IMR-90 (cell line): ENCODE data around the gene USP32. TPM values are rescaled to one million over a fixed set of nuclear protein-coding genes. Genes with fewer than 3 reads are reported as not detected.

Source experiments
- ATAC-seq: fragments of 200-7000 bp; cut with Tn5 transposase; 2 replicates; pipeline ENCODE4 v1.9.1; 2020; ENCODE audit warnings: low read depth, mild to moderate bottlenecking, moderate library complexity
- BruUV-seq: library from RNA; stranded (reverse); fragments of 400-500 nt; replicated peaks from 2 replicates; lab custom pipeline; 2021; lab: Mats Ljungman, UMichigan
- CTCF ChIA-PET: fragments of 300-600 bp; formaldehyde crosslinking; extraction: SDS; loops from one replicate; lab custom pipeline; 2021; ENCODE audit warnings: antibody characterized with exemption; lab: Yijun Ruan, JAX
- POLR2A ChIA-PET: fragments of 300-600 bp; sonication (Branson Sonifier 250); formaldehyde crosslinking; loops from one replicate; lab custom pipeline; 2022; ENCODE audit warnings: antibody characterized with exemption; ENCODE audit not compliant: unreplicated experiment; lab: Charles Lee
- DNase-seq: peaks from one replicate; pipeline ENCODE4 v3.0.0; 2013
- H2AFZ ChIP-seq: replicated peaks from 2 replicates; pipeline ENCODE3; 2013; ENCODE audit warnings: low read length, mild to moderate bottlenecking; ENCODE audit not compliant: poor library complexity
- H2AK5ac ChIP-seq: 2 replicates; pipeline ENCODE4 v1.6.1; 2013; ENCODE audit warnings: low read depth, low read length, inconsistent platforms
- H2AK9ac ChIP-seq: replicated peaks from 2 replicates; pipeline ENCODE3; 2013; ENCODE audit warnings: mild to moderate bottlenecking, low read depth, low read length, moderate library complexity; ENCODE audit not compliant: poor library complexity
- H2BK120ac ChIP-seq: 2 replicates; pipeline ENCODE4 v1.6.1; 2013; ENCODE audit warnings: low read depth, low read length, inconsistent platforms
- H2BK15ac ChIP-seq: 3 replicates; pipeline ENCODE4 v1.6.1; 2013; ENCODE audit warnings: low read depth, low read length, inconsistent platforms
- H2BK20ac ChIP-seq: 2 replicates; pipeline ENCODE4 v1.6.1; 2013; ENCODE audit warnings: low read depth, mild to moderate bottlenecking, inconsistent platforms, low read length, moderate library complexity
- H2BK5ac ChIP-seq: 2 replicates; pipeline ENCODE4 v1.6.1; 2013; ENCODE audit warnings: mild to moderate bottlenecking, low read depth, low read length, inconsistent platforms; ENCODE audit not compliant: poor library complexity, severe bottlenecking
- H3K14ac ChIP-seq: replicated peaks from 2 replicates; pipeline ENCODE4 v1.6.1; 2013; ENCODE audit warnings: low read depth, low read length, inconsistent platforms
- H3K18ac ChIP-seq: 2 replicates; pipeline ENCODE4 v1.6.1; 2013; ENCODE audit warnings: low read depth, low read length, control low read depth
- H3K23ac ChIP-seq: 2 replicates; pipeline ENCODE4 v1.6.1; 2013; ENCODE audit warnings: low read depth, low read length, inconsistent platforms
- H3K27ac ChIP-seq: 2 replicates; pipeline ENCODE4 v1.5.1; 2013; ENCODE audit warnings: mild to moderate bottlenecking, control low read depth, low read length; ENCODE audit not compliant: insufficient read depth
- H3K27me3 ChIP-seq: 2 replicates; pipeline ENCODE4 v1.6.1; 2013; ENCODE audit warnings: low read length; ENCODE audit not compliant: control insufficient read depth, insufficient read depth
- H3K36me3 ChIP-seq: 2 replicates; pipeline ENCODE4 v1.6.1; 2013; ENCODE audit warnings: low read length, mixed read lengths; ENCODE audit not compliant: control insufficient read depth, insufficient read depth
- H3K4ac ChIP-seq: 2 replicates; pipeline ENCODE4 v1.6.1; 2013; ENCODE audit warnings: low read depth, low read length, inconsistent platforms
- H3K4me1 ChIP-seq: 2 replicates; pipeline ENCODE4 v1.6.1; 2013; ENCODE audit warnings: low read length, mixed read lengths; ENCODE audit not compliant: control insufficient read depth, insufficient read depth
- H3K4me2 ChIP-seq: 2 replicates; pipeline ENCODE4 v1.6.1; 2013; ENCODE audit warnings: low read depth, mild to moderate bottlenecking, control low read depth, low read length, moderate library complexity
- H3K4me3 ChIP-seq: 2 replicates; pipeline ENCODE4 v1.5.1; 2013; ENCODE audit warnings: low read depth, mild to moderate bottlenecking, control low read depth, low read length, moderate library complexity; ENCODE audit not compliant: insufficient read depth
- H3K56ac ChIP-seq: 2 replicates; pipeline ENCODE4 v1.6.1; 2013; ENCODE audit warnings: low read length, inconsistent platforms; ENCODE audit not compliant: insufficient read depth; ENCODE audit errors: extremely low read depth
- H3K79me1 ChIP-seq, 2 experiments: 2 replicates each; pipeline ENCODE4 v1.6.1; 2013; ENCODE audit warnings: low read length in 2 of 2, inconsistent platforms in 1 of 2, low read depth in 1 of 2
- H3K9ac ChIP-seq: 2 replicates; pipeline ENCODE4 v1.6.1; 2013; ENCODE audit warnings: low read depth, low read length, control low read depth
- H3K9me1 ChIP-seq: 2 replicates; pipeline ENCODE4 v1.6.1; 2013; ENCODE audit warnings: low read length, inconsistent platforms; ENCODE audit not compliant: insufficient read depth
- H3K9me3 ChIP-seq: 2 replicates; pipeline ENCODE4 v1.6.1; 2013; ENCODE audit warnings: low read length; ENCODE audit not compliant: control insufficient read depth, insufficient read depth
- H4K20me1 ChIP-seq: 2 replicates; pipeline ENCODE4 v1.6.1; 2013; ENCODE audit warnings: low read length, inconsistent platforms; ENCODE audit not compliant: insufficient read depth
- H4K5ac ChIP-seq: 2 replicates; pipeline ENCODE4 v1.6.1; 2013; ENCODE audit warnings: mild to moderate bottlenecking, low read depth, low read length, control low read depth
- H4K8ac ChIP-seq, 2 experiments: 2 replicates each; pipeline ENCODE4 v1.6.1; 2013; ENCODE audit warnings: low read depth in 2 of 2, low read length in 2 of 2, control low read depth in 1 of 2, inconsistent platforms in 1 of 2
- H4K91ac ChIP-seq: 2 replicates; pipeline ENCODE4 v1.6.1; 2013; ENCODE audit warnings: low read depth, low read length, inconsistent platforms; ENCODE audit not compliant: insufficient read depth
- BHLHE40 ChIP-seq: fragments of 150-350 bp; IDR thresholded peaks from 2 replicates; pipeline ENCODE4 v1.6.1; 2016; ENCODE audit warnings: mild to moderate bottlenecking, low read depth, low read length
- RAD21 ChIP-seq: IDR thresholded peaks from 2 replicates; pipeline ENCODE4 v1.6.1; 2012; ENCODE audit warnings: low read length, improper control_type of control experiment
- WGBS, 2 experiments: methylation state at CpG; one replicate each; pipeline versions ENCODE4 v1.1.5 to v1.1.7; 2013; ENCODE audit warnings: missing lambda C conversion rate in 2 of 2; ENCODE audit not compliant: insufficient read length in 1 of 2; ENCODE audit errors: extremely low coverage in 2 of 2; 5-methylcytosine and 5-hydroxymethylcytosine counted together
- dilution Hi-C: fragments of 300-500 bp; cut with HindIII; formaldehyde crosslinking; loops from one replicate; pipeline ENCODE4 v1.14.3; 2018; ENCODE audit warnings: low sequenced_read_pairs; ENCODE audit not compliant: unreplicated experiment
- in situ Hi-C: fragments of 300-500 bp; cut with MboI; formaldehyde crosslinking; loops from 3 replicates; pipeline ENCODE4 v1.14.3; 2019; ENCODE audit warnings: low sequenced_read_pairs, inconsistent platforms, mixed read lengths
- intact Hi-C: fragments of 100-400 bp; cut with micrococcal nuclease; formaldehyde crosslinking; loops from 2 replicates; pipeline ENCODE4 v1.10.0; 2022
- polyA plus RNA-seq, 3 experiments: library from polyadenylated mRNA; depleted of rRNA; stranded (reverse); fragments of >200 nt; gene quantifications; 2 replicates each; pipeline ENCODE4 v1.2.3, GENCODE V29; 2012; ENCODE audit warnings: low replicate concordance in 1 of 3
- total RNA-seq: library from RNA; depleted of rRNA; stranded (reverse); fragments of >200 nt; gene quantifications from 2 replicates; pipeline ENCODE4 v1.2.3, GENCODE V29; 2012

The USP32 gene
- total and polyA plus RNA-seq, 2 of the 4 experiments (the other 2 are of a cell fraction), result 16.8 to 46.8 TPM

- H4K20me1 ChIP-seq, result no peaks in the 10 kb centered on the region
- H2AFZ ChIP-seq, result peak within 1 kb of the TSS; percentile 94
- peak within 1 kb of the TSS; percentile 78 for H4K5ac ChIP-seq
- TF ChIP-seq BHLHE40 (no peak), RAD21 (no peak)
- H4K8ac ChIP-seq, result peak within 1 kb of the TSS; percentile 37 to 72; a peak in 3 of 4 replicates
- peak within 1 kb of the TSS; percentile 71 for H3K9ac ChIP-seq
- H3K4me2 ChIP-seq, result peak within 1 kb of the TSS; percentile 87
- WGBS, 2 experiments, result 81% methylated on average over 3 of the region's 18 CpGs; no CpG with 5 or more reads in 1 of the 2 experiments
- peak within 1 kb of the TSS; percentile 48 for H3K4me3 ChIP-seq
- dilution Hi-C loops, result no loop called here
- DNase-seq (no peak), ATAC-seq (no peak)
- H2BK20ac ChIP-seq, result peak within 1 kb of the TSS; percentile 48; the same call in 1 of the 2 replicates
- in situ Hi-C loops, result loop anchor here (25.0 kb wide), 1 partner anchor 285 kb away; the partner anchor contains the start of gene CA4
- H2BK5ac ChIP-seq, result no peak within 1 kb of the TSS
- H2AK5ac ChIP-seq, result no peak within 1 kb of the TSS
- no peaks in the 10 kb centered on the region; the same call in 1 of the 2 replicates for H3K27me3 ChIP-seq
- H3K18ac ChIP-seq, result peak within 1 kb of the TSS; percentile 71; the same call in 1 of the 2 replicates
- no peaks in the 10 kb centered on the region for H3K36me3 ChIP-seq
- intact Hi-C loops, result no loop called here
- ChIA-PET POLR2A (no interaction called here), CTCF (no interaction called here)
- peak within 1 kb of the TSS; percentile 53; the same call in 1 of the 2 replicates for H4K91ac ChIP-seq
- peak within 1 kb of the TSS; percentile 67; the same call in 1 of the 2 replicates for H3K4ac ChIP-seq
- peak within 1 kb of the TSS; percentile 77 for H2BK120ac ChIP-seq
- BruUV-seq, result no TSS peak
- no peaks in the 10 kb centered on the region for H3K9me1 ChIP-seq
- H3K56ac ChIP-seq, result no peak within 1 kb of the TSS; the same call in 1 of the 2 replicates
- peak within 1 kb of the TSS; percentile 32; the same call in 1 of the 2 replicates for H3K23ac ChIP-seq
- H3K27ac ChIP-seq, result no peak within 1 kb of the TSS; the same call in 1 of the 2 replicates
- H3K79me1 ChIP-seq, result no peaks in the 10 kb centered on the region
- no peak within 1 kb of the TSS for H3K14ac ChIP-seq
- H2BK15ac ChIP-seq, result 0 out of 3 replicates have a peak within 1 kb of the TSS, but pooled peaks have one; percentile 77
- H3K9me3 ChIP-seq, result no peaks in the 10 kb centered on the region
- H3K4me1 ChIP-seq, result no peaks in the 10 kb centered on the region; the same call in 1 of the 2 replicates
- peak within 1 kb of the TSS; percentile 13 for H2AK9ac ChIP-seq
Measured at GRCh38 chr17:60422162-60422665, 30.3 kb upstream of the USP32 start, which contains the start of gene CHCT1. Gene CHCT1 (plus strand): TSS chr17:60422489. CDS start chr17:60422593, 104 bp downstream.
